HG03354 (cell line): ENCODE measurements around the gene ADAM22.
A peak's percentile ranks its signal among the peaks of the same experiment; 100 is the strongest.

Experiments used
- ATAC-seq: cut with Tn5 transposase; IDR thresholded peaks from one replicate; pipeline ENCODE4 v1.9.1; 2021; ENCODE audit warnings: mild to moderate bottlenecking; ENCODE audit not compliant: unreplicated experiment, poor library complexity, severe bottlenecking

Gene ADAM22

DNA sequence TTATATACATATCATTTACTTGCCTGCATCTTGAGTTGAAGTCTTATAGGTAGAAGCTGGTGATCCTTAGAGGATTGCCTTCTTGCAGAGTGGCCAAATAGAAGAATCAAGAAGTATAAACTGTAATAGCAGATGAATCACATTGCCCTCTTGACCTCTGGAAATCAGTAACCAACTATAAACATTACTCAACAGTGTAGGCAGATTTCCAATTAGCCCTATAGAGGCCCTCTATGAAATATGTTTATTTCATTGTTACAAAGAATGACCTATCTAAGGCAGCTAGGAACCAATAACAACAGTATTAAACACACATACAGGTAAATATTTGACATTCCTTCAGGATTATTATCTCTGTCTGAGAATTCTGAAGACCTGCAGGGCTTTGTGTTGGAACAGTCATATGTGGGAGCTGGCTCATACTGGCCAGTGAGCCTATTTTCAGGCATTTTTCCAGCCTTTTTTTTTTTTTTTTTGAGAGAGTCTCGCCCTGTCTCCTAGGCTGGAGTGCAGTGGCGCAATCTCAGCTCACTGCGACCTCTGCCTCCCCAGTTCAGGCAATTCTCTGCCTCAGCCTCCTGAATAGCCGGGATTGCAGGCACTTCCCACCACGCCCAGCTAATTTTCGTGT lies 292.9 kb downstream of the ADAM22 start:
- no peak for ATAC-seq

- no peak for ATAC-seq
Observed at GRCh38 chr7:88229302-88229995, 295.4 kb downstream of the ADAM22 start.

- ATAC-seq, result no peak
Observed at GRCh38 chr7:88230646-88231045, 296.6 kb downstream of the ADAM22 start.

- ATAC-seq, result no peak
Observed at GRCh38 chr7:88233828-88234227, 299.8 kb downstream of the ADAM22 start.

GRCh38 chr7:88239852-88240251 lies 305.8 kb downstream of the ADAM22 start:
- no peak for ATAC-seq

DNA sequence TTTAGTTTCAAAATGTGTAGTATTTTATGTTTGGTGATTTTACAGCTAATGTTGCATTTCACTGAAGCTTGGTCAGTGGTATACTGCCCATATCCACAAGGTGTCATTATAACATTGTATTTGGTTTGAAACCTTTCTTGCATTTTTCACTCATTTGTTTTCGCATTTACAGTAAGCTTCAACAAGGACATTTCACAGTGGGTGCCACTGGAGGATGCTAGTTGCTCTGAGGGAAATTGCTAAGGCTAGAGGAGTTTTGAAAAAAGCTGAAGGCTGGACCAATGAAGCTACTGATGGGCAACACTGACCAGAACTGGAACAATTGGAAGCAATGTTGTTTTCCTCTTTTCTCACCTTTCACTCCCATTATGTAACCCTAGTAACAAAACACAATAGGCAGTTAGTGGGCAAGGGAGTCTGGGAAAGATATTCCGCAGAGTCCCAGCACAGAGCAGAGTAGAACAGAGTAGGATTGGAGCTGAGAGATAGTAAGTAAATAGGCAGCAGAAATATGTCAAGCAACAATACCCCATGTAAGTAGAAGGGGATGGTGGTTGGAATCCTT lies 309.4 kb downstream of the ADAM22 start:
- ATAC-seq, result peak; percentile 84

DNA sequence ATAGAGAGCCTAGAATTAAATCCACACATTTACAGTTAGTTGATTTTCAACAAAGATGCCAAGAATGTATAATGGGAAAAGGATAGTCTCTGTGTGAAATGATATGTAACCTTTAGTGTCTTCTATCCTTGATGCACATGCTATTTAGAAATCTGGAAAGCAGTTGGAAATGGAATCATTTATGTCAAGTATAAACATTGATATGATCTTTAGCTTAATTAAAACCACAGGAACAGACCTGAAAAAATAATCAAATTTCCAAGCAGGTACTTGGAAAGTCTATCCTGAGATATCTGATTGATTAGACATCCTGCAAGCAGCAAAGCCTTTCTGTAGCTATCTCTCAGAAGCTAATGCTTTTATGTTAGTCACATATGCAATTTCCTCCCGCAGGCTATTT lies 310.2 kb downstream of the ADAM22 start:
- ATAC-seq, result no peak
